Measurements from ENCODE around the gene NUDCD3.

GRCh38 chr7:44377134-44377463, 113.4 kb downstream of the NUDCD3 start:
- TF ChIP-seq POLR2AphosphoS5 (IDR thresholded peaks at IDR 0.05) = no peak
- TF ChIP-seq CTCF (IDR thresholded peaks at IDR 0.05) = no peak
- TF ChIP-seq POLR2A (IDR thresholded peaks at IDR 0.05) = no peak

Data from sigmoid colon (tissue), 4 donors.